Hepatocyte (in vitro differentiated cells): ENCODE results near the gene SLC7A5. TPM values are rescaled to one million over a fixed set of nuclear protein-coding genes. Genes with fewer than 3 reads are reported as not detected.
"Not testable (repeated sequence)": the region's sequence is repeated elsewhere in the genome, so short reads cannot be mapped to it uniquely, and the experiment has no call there.

Source experiments
- DNase-seq: peaks from one replicate; pipeline ENCODE4 v3.0.0-alpha.2; 2016; ENCODE audit warnings: low spot score
- H2AFZ ChIP-seq: fragments of 200-600 bp; sonication (generic); 2 replicates; pipeline ENCODE4 v1.6.0; 2016; ENCODE audit warnings: antibody characterized with exemption, mild to moderate bottlenecking
- H3K27ac ChIP-seq: fragments of 200-600 bp; sonication (generic); 2 replicates; pipeline ENCODE4 v1.5.1; 2016; ENCODE audit warnings: mild to moderate bottlenecking
- H3K27me3 ChIP-seq: fragments of 200-600 bp; sonication (generic); 2 replicates; pipeline ENCODE4 v1.6.1; 2016
- H3K36me3 ChIP-seq: fragments of 200-600 bp; sonication (generic); replicated peaks from 2 replicates; pipeline ENCODE4 v1.5.1; 2016; ENCODE audit warnings: low read depth; ENCODE audit not compliant: insufficient read depth
- H3K4me1 ChIP-seq: fragments of 200-600 bp; sonication (generic); 2 replicates; pipeline ENCODE4 v1.5.1; 2016; ENCODE audit warnings: mild to moderate bottlenecking, moderate library complexity; ENCODE audit not compliant: insufficient read depth
- H3K4me2 ChIP-seq: fragments of 200-600 bp; sonication (generic); 2 replicates; pipeline ENCODE4 v1.6.0; 2016
- H3K4me3 ChIP-seq: fragments of 200-600 bp; sonication (generic); 2 replicates; pipeline ENCODE4 v1.5.1; 2016; ENCODE audit warnings: mild to moderate bottlenecking
- H3K79me2 ChIP-seq: fragments of 200-600 bp; sonication (generic); 2 replicates; pipeline ENCODE4 v1.6.0; 2017; ENCODE audit warnings: mild to moderate bottlenecking
- H3K9me2 ChIP-seq: fragments of 200-600 bp; sonication (generic); replicated peaks from 2 replicates; pipeline ENCODE4 v1.6.0; 2017; ENCODE audit warnings: mild to moderate bottlenecking; ENCODE audit not compliant: insufficient read depth
- H3K9me3 ChIP-seq: fragments of 200-600 bp; sonication (generic); 2 replicates; pipeline ENCODE4 v1.5.1; 2016; ENCODE audit warnings: low read depth, mild to moderate bottlenecking
- H4K20me1 ChIP-seq: fragments of 200-600 bp; sonication (generic); 2 replicates; pipeline ENCODE4 v1.6.0; 2016; ENCODE audit warnings: mild to moderate bottlenecking; ENCODE audit not compliant: insufficient read depth, poor library complexity, severe bottlenecking
- EZH2 ChIP-seq: fragments of 200-600 bp; sonication (generic); IDR thresholded peaks from 2 replicates; pipeline ENCODE4 v1.6.1; 2016; ENCODE audit warnings: antibody characterized with exemption, mild to moderate bottlenecking, borderline replicate concordance
- EZH2phosphoT487 ChIP-seq: fragments of 200-600 bp; sonication (generic); IDR thresholded peaks from one replicate; pipeline ENCODE4 v1.6.1; 2018; ENCODE audit warnings: antibody characterized with exemption, mild to moderate bottlenecking, low read depth, moderate library complexity; ENCODE audit not compliant: unreplicated experiment, severe bottlenecking
- WGBS: methylation state at CpG from one replicate; pipeline ENCODE4 v1.1.6; 2016; ENCODE audit warnings: low lambda C conversion rate; ENCODE audit errors: missing lambda C conversion rate; 5-methylcytosine and 5-hydroxymethylcytosine counted together
- polyA plus RNA-seq: library from polyadenylated mRNA; unstranded; fragments of >200 nt; fragmentation: Nextera tagmentation; extraction: Ambion mirVana; gene quantifications from 2 replicates; pipeline ENCODE4 v1.2.1, GENCODE V29; 2016
- total RNA-seq: library from RNA; depleted of rRNA; stranded (reverse); fragments of >200 nt; gene quantifications from 2 replicates; pipeline ENCODE4 v1.2.3, GENCODE V29; 2014
- TF ChIP-seq, protein P1 (sequence below): fragments of 200-600 bp; sonication (generic); IDR thresholded peaks from 2 replicates; pipeline ENCODE4 v1.5.1; 2016; ENCODE audit warnings: antibody characterized with exemption, mild to moderate bottlenecking; ENCODE audit not compliant: poor library complexity

SLC7A5 gene
- total and polyA plus RNA-seq, 2 experiments from 2014 or later = 29.3 to 52.5 TPM

DNA sequence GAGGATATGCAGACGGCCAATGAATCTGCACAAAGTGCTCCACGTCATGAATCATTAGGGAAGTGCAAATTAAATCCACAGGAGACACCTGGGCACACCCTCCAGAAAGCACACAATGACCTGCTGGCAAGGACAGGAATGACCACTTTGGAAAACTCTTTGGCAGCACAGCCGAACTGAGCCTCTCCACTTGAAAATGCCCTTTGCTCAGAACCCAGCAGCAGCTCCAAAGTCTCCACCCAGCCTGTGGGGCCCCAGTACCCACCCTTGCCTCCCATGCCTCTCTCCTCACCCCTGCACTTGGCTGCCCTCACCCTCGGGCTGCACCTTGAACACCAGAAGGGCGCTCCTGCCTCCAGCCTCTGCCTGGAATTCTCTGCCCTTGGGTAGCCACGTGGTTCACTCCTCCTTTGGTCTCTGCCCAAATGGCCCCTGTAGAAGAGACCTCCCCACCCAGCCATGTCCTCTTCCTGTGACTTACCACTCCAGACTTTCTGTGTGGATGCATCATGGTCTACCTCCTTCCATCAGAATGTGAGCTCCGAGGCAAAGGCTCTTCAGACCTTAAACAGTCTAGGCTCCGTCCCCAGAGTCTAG lies 16.2 kb upstream of the SLC7A5 start:
- H3K4me2 ChIP-seq, H3K36me3 ChIP-seq, H3K9me2 ChIP-seq, H3K4me3 ChIP-seq, H2AFZ ChIP-seq, H3K27ac ChIP-seq, H3K27me3 ChIP-seq, DNase-seq, H3K4me1 ChIP-seq, H3K79me2 ChIP-seq, H3K9me3 ChIP-seq, H4K20me1 ChIP-seq: not testable (repeated sequence)
- WGBS = 70% methylated on average over 8 of the region's 8 CpGs

DNA sequence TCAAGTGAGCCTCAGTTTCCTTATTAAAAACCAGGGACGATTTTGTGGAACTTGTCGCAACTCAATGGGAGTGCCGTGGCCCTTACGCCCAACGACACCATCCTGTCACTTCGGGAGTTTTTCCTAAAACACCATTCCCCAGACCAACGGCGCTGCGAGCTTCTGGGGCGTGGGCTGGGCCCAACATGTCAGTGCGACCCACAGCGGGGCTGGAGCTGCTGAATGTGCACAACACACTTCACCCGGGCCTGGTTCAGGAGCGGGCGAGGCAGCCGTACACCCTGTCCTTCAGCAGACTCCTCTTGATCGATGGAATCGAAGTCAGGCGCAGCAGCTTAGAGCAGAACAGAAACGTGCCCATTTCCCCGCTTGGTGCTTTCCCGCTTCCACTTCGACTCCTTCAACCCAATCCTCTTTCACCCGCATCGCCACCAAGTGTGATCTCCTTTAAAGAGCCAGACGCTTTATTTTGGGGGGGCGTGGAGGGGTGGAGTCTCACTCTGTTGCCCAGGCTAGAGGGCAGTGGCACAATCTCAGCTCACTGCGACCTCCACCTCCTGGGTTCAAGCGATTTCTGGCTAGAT lies 13.2 kb upstream of the SLC7A5 start:
- H3K4me1 ChIP-seq = no peaks in the 10 kb centered on the region
- DNase-seq = no peak
- no peaks in the 10 kb centered on the region for H3K79me2 ChIP-seq
- no peaks in the 10 kb centered on the region for H3K9me3 ChIP-seq
- no peaks in the 10 kb centered on the region for H4K20me1 ChIP-seq
- TF ChIP-seq, protein P1, sequence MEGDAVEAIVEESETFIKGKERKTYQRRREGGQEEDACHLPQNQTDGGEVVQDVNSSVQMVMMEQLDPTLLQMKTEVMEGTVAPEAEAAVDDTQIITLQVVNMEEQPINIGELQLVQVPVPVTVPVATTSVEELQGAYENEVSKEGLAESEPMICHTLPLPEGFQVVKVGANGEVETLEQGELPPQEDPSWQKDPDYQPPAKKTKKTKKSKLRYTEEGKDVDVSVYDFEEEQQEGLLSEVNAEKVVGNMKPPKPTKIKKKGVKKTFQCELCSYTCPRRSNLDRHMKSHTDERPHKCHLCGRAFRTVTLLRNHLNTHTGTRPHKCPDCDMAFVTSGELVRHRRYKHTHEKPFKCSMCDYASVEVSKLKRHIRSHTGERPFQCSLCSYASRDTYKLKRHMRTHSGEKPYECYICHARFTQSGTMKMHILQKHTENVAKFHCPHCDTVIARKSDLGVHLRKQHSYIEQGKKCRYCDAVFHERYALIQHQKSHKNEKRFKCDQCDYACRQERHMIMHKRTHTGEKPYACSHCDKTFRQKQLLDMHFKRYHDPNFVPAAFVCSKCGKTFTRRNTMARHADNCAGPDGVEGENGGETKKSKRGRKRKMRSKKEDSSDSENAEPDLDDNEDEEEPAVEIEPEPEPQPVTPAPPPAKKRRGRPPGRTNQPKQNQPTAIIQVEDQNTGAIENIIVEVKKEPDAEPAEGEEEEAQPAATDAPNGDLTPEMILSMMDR = no peak
- TF ChIP-seq EZH2 (no peak), EZH2phosphoT487 (no peak)
- H3K4me2 ChIP-seq = no peak overlapping the region
- no peaks in the 10 kb centered on the region for H3K27me3 ChIP-seq
- no peak overlapping the region for H2AFZ ChIP-seq
- H3K36me3 ChIP-seq = no peaks in the 10 kb centered on the region
- H3K27ac ChIP-seq = no peak overlapping the region
- 96% methylated on average over 29 of the region's 29 CpGs for whole genome bisulfite sequencing
- H3K9me2 ChIP-seq = no peaks in the 10 kb centered on the region
- no peak overlapping the region for H3K4me3 ChIP-seq

DNA sequence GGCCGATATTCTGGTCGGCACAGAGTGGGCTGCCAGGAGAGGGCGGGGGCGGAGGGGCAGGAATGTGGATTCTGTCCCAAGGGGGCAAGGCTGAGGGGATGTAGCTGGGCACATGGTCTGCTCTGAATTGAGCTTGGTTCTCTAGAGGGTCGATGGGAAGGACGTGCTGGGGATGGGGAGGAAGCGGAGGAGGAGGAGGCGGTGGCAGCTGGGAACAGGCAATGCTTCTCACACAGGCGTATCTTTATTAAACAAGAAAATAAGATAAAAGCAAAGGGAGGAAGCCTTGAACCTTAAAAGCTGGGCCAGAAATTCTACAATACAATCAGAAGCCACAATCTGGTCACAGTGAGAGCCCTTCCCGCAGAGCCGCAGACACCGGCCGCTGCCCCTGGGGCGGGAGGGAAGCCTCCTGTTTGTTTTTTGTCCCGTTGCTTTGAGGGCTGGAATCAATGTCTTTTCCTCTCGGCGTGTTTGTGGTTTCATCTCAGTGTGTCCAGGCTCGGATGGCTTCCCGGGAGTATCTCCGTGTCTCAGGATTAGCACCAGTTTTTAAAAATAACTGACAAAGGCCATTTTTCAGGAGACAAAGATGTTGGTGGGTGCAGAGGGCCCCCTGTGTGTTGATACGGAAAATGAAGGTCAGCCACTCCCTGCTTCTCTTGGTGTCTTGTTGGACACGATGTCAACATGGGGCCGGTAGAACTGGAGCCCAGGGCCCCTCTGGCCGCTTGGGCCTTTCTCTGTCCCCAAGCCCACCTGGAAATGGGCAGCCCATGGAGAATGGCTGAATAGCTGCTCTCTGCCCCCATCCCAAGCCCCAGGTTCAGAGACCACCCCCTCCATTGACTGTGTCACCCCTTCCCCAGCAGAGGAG lies 12.3 kb upstream of the SLC7A5 start:
- Histone ChIP-seq H3K27me3 (no peaks in the 10 kb centered on the region), H3K9me3 (no peaks in the 10 kb centered on the region), H3K4me1 (no peaks in the 10 kb centered on the region), H3K4me2 (no peak overlapping the region), H3K4me3 (no peak overlapping the region), H3K79me2 (no peaks in the 10 kb centered on the region), H4K20me1 (no peaks in the 10 kb centered on the region), H3K27ac (no peak overlapping the region), H3K9me2 (no peaks in the 10 kb centered on the region), H3K36me3 (no peaks in the 10 kb centered on the region), H2AFZ (no peak overlapping the region)
- WGBS = 44% methylated on average over 21 of the region's 24 CpGs
- no peak for DNase-seq
- TF ChIP-seq EZH2phosphoT487 (no peak), EZH2 (no peak)
- TF ChIP-seq, protein P1 = no peak

DNA sequence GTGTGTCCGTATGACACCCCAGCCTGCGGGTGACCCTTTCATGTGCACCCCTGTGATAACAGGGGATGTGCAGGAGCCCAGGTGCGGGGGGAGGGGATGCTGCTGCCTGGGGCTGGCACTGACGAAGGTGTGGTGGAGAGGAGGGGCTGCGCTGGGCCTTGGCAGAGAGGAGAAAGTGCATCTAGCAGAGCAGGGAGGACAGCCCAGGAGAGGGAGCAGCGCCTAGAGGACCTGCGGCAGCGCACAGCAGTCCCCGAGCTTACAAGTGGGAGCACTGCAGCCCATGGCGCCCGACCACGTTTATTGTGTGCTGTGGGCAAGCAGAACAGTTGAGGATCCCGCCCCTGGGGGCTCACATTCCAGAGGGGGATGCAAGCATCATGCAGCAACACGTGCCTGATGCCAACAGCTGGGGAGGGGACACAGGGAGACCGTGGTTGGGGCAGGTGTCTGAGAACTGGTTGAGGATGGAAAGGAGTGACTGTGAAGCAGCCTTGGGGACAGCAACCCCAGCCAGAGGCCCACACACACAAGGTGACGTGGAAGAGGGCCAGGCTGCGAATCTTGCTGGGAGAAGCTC lies 10.9 kb upstream of the SLC7A5 start:
- no peak for TF ChIP-seq EZH2
- no peak for TF ChIP-seq EZH2phosphoT487
- TF ChIP-seq, protein P1 = no peak
- H3K27me3 ChIP-seq = no peaks in the 10 kb centered on the region

DNA sequence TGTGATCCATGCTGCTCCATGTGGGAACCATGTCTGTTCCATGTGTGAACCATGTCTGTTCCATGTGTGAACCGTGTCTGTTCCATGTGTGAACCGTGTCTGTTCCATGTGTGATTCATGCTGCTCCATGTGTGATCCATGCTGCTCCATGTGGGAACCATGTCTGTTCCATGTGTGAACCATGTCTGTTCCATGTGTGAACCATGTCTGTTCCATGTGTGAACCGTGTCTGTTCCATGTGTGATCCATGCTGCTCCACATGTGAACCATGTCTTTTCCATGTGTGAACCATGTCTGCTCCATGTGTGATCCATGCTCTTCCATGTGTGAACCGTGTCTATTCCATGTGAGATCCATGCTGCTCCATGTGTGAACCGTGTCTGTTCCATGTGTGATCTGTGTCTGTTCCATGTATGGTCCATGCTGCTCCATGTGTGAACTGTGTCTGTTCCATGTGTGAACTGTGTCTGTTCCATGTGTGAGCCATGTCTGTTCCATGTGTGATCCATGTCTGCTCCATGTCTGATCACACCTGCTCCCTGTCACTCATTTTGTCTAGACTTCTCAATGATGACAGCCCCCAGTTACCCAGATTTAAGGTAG lies 10.2 kb upstream of the SLC7A5 start:
- H3K27me3 ChIP-seq, H3K9me2 ChIP-seq, H3K4me3 ChIP-seq, H3K79me2 ChIP-seq, H3K9me3 ChIP-seq, DNase-seq, H3K4me2 ChIP-seq, H3K27ac ChIP-seq, H2AFZ ChIP-seq, H3K36me3 ChIP-seq, H4K20me1 ChIP-seq, H3K4me1 ChIP-seq: not testable (repeated sequence)
- 91% methylated on average over 5 of the region's 5 CpGs for WGBS

More for the DNA sequence above, 10.9 kb upstream of the SLC7A5 start:
- 76% methylated on average over 17 of the region's 17 CpGs for WGBS
- H3K79me2 ChIP-seq = no peaks in the 10 kb centered on the region
- no peak overlapping the region for H3K4me2 ChIP-seq
- no peak overlapping the region for H2AFZ ChIP-seq
- H3K4me1 ChIP-seq = no peaks in the 10 kb centered on the region
- H3K9me3 ChIP-seq = no peaks in the 10 kb centered on the region
- DNase-seq = no peak
- H3K36me3 ChIP-seq = no peaks in the 10 kb centered on the region
- no peaks in the 10 kb centered on the region for H3K9me2 ChIP-seq
- no peak overlapping the region for H3K4me3 ChIP-seq
- no peak overlapping the region for H3K27ac ChIP-seq
- no peaks in the 10 kb centered on the region for H4K20me1 ChIP-seq
